K562 (cell line): Measurements from ENCODE around the gene ORAI1. TPM values are rescaled to one million over a fixed set of nuclear protein-coding genes. Genes with fewer than 3 reads are reported as not detected.
"Not testable (repeated sequence)": the region's sequence is repeated elsewhere in the genome, so short reads cannot be mapped to it uniquely, and the experiment has no call there.

Source experiments
- ATAC-seq: fragments of 200-7000 bp; cut with Tn5 transposase; 3 replicates; pipeline ENCODE4 v1.9.1; 2020; ENCODE audit warnings: moderate library complexity
- BruUV-seq: library from RNA; stranded (reverse); fragments of 400-500 nt; replicated peaks from 2 replicates; lab custom pipeline; 2021; lab: Mats Ljungman, UMichigan
- CTCF ChIA-PET: fragments of 300-600 bp; formaldehyde crosslinking; extraction: SDS; loops from one replicate; lab custom pipeline; 2021; ENCODE audit warnings: low intra/inter-chr PET ratio; lab: Yijun Ruan, JAX
- POLR2A ChIA-PET: fragments of 300-600, 350-650 bp; sonication (Branson Sonifier 250); formaldehyde crosslinking; extraction: SDS; loops from one replicate; lab custom pipeline; 2021; ENCODE audit warnings: antibody characterized with exemption, inconsistent platforms; lab: Yijun Ruan, JAX
- DNase-seq, 4 experiments: peaks; one replicate each; pipeline versions ENCODE4 v3.0.0 to v3.0.0-alpha.2; 2011 to 2018; ENCODE audit warnings: low spot score in 3 of 4, mixed read lengths in 3 of 4; ENCODE audit errors: extremely low read depth in 1 of 4
- FAIRE-seq: peaks from 2 replicates; lab custom pipeline; 2011; peaks lifted over from hg19 to GRCh38; lab: Jason Lieb, UNC
- H2AFZ ChIP-seq: 2 replicates; pipeline ENCODE4 v1.6.0; 2011; ENCODE audit warnings: low read depth, low read length, control low read depth, inconsistent platforms
- H3K27ac ChIP-seq: fragments of 200-600 bp; 3 replicates; pipeline ENCODE4 v1.8.0; 2011; ENCODE audit warnings: low read depth, mild to moderate bottlenecking, control low read depth, inconsistent platforms, low read length, moderate library complexity, mixed read lengths; ENCODE audit errors: extremely low read depth
- H3K27me3 ChIP-seq, 2 experiments: fragments of 300-600 bp in 1 of 2; 2 replicates in 1 of 2; 3 replicates in 1 of 2; pipeline versions ENCODE4 v1.6.0 to v1.8.0; 2011; ENCODE audit warnings: inconsistent platforms in 2 of 2, low read length in 2 of 2, mild to moderate bottlenecking in 1 of 2, mixed read lengths in 1 of 2, moderate library complexity in 1 of 2; ENCODE audit not compliant: control insufficient read depth in 2 of 2, insufficient read depth in 2 of 2
- H3K36me3 ChIP-seq: fragments of 300-600 bp; 3 replicates; pipeline ENCODE4 v1.8.0; 2011; ENCODE audit warnings: mild to moderate bottlenecking, low read length, inconsistent platforms; ENCODE audit not compliant: control insufficient read depth, insufficient read depth
- H3K4me1 ChIP-seq, 2 experiments: fragments of 200-600 bp in 1 of 2; replicated peaks in 1 of 2; 2 replicates in 1 of 2; 3 replicates in 1 of 2; pipeline versions ENCODE4 v1.5.1 to v1.8.0; 2011; ENCODE audit warnings: inconsistent platforms in 2 of 2, low read length in 2 of 2, mild to moderate bottlenecking in 1 of 2, mixed read lengths in 1 of 2, moderate library complexity in 1 of 2; ENCODE audit not compliant: control insufficient read depth in 2 of 2, insufficient read depth in 2 of 2
- H3K4me2 ChIP-seq: 2 replicates; pipeline ENCODE4 v1.6.1; 2011; ENCODE audit warnings: low read length, control low read depth, inconsistent platforms, mixed read lengths; ENCODE audit not compliant: insufficient read depth
- H3K4me3 ChIP-seq: fragments of 200-600 bp; sonication (generic), shearing (Covaris generic); 2 replicates; pipeline ENCODE4 v1.5.1; 2016; ENCODE audit warnings: control low read depth, inconsistent platforms
- H3K79me2 ChIP-seq: fragments of 200-600 bp; 3 replicates; pipeline ENCODE4 v1.8.0; 2011; ENCODE audit warnings: low read length, inconsistent platforms; ENCODE audit not compliant: control insufficient read depth, insufficient read depth
- H3K9ac ChIP-seq, 2 experiments: 2 replicates each; pipeline versions ENCODE4 v1.6.0 to v1.6.1; 2011; ENCODE audit warnings: low read depth in 2 of 2, low read length in 2 of 2, control low read depth in 1 of 2, inconsistent platforms in 1 of 2, mild to moderate bottlenecking in 1 of 2, mixed read lengths in 1 of 2; ENCODE audit not compliant: insufficient read depth in 1 of 2
- H3K9me1 ChIP-seq: one replicate; pipeline ENCODE4 v1.6.0; 2011; ENCODE audit warnings: inconsistent platforms, mild to moderate bottlenecking, low read length, moderate library complexity; ENCODE audit not compliant: control insufficient read depth, insufficient read depth
- H3K9me3 ChIP-seq: replicated peaks from 2 replicates; pipeline ENCODE4 v1.5.1; 2011; ENCODE audit warnings: low read depth, low read length, inconsistent platforms; ENCODE audit not compliant: control insufficient read depth, insufficient read depth
- H4K20me1 ChIP-seq: replicated peaks from 2 replicates; pipeline ENCODE4 v1.6.1; 2011; ENCODE audit warnings: low read length, inconsistent platforms, mixed read lengths; ENCODE audit not compliant: control insufficient read depth, insufficient read depth
- CBFA2T3 ChIP-seq: fragments of 450-650 bp; IDR thresholded peaks from 2 replicates; pipeline ENCODE4 v1.6.1; 2017
- CEBPB ChIP-seq: fragments of 450-650 bp; IDR thresholded peaks from 2 replicates; pipeline ENCODE4 v1.6.1; 2016; ENCODE audit warnings: missing genetic modification characterization, missing compliant biosample characterization
- HDAC1 ChIP-seq, 2 experiments: fragments of 450-650 bp; IDR thresholded peaks; 2 replicates each; pipeline ENCODE4 v1.6.1; 2016 to 2017; ENCODE audit warnings: inconsistent platforms in 1 of 2, mild to moderate bottlenecking in 1 of 2, moderate library complexity in 1 of 2
- HDAC2 ChIP-seq: fragments of 450-650 bp; IDR thresholded peaks from 2 replicates; pipeline ENCODE4 v1.6.1; 2016; ENCODE audit warnings: mild to moderate bottlenecking
- KDM1A ChIP-seq, 2 experiments: fragments of 450-650 bp; IDR thresholded peaks; 2 replicates each; pipeline ENCODE4 v1.6.1; 2016; ENCODE audit warnings: mild to moderate bottlenecking in 2 of 2
- RCOR1 ChIP-seq, 2 experiments: IDR thresholded peaks; 2 replicates each; pipeline ENCODE4 v1.6.1; 2012; ENCODE audit warnings: low read depth in 2 of 2, low read length in 2 of 2, borderline replicate concordance in 1 of 2, improper control_type of control experiment in 1 of 2
- WGBS: fragments of 100-300 bp; shearing (Covaris generic); methylation state at CpG from one replicate; pipeline ENCODE4 v1.1.6; 2016; ENCODE audit warnings: low coverage, mixed read lengths; ENCODE audit not compliant: insufficient coverage; ENCODE audit errors: missing lambda C conversion rate; 5-methylcytosine and 5-hydroxymethylcytosine counted together
- in situ Hi-C: fragments of 300-500 bp; cut with MboI; formaldehyde crosslinking; loops from 4 replicates; pipeline ENCODE4 v1.15.0; 2018; ENCODE audit warnings: inconsistent platforms, mixed read lengths
- intact Hi-C: fragments of 100-400 bp; cut with micrococcal nuclease; formaldehyde crosslinking; loops from 2 replicates; pipeline ENCODE4 v1.14.2; 2022
- polyA plus RNA-seq, 8 experiments: library from polyadenylated mRNA; depleted of rRNA in 4 of 8; stranded (reverse) in 5 of 8; unstranded in 3 of 8; fragments of >200 nt; fragmentation: Nextera tagmentation in 2 of 8; fragmentation: Illumina TruSeq in 1 of 8; extraction: Ambion mirVana in 2 of 8; extraction: Trizol in 1 of 8; gene quantifications; 2 replicates each; pipeline versions ENCODE4 v1.2.1 to v1.2.3, GENCODE V29; 2011 to 2014; ENCODE audit warnings: inconsistent platforms in 1 of 8, missing spikeins in 1 of 8
- total RNA-seq, 7 experiments: library from RNA; depleted of rRNA in 6 of 7; stranded (reverse); fragments of >200 nt in 6 of 7; fragmentation: Illumina TruSeq in 2 of 7; extraction: Trizol in 2 of 7; gene quantifications; 2 replicates each; pipeline versions ENCODE4 v1.2.1 to v1.2.3, GENCODE V29; 2011 to 2021; ENCODE audit warnings: low replicate concordance in 1 of 7

Gene ORAI1
- total and polyA plus RNA-seq, 9 of the 15 experiments (the other 6 are each of a cell fraction or from before 2014, with no cell fraction given) = 2.6 to 23.8 (median 9.3) TPM

GRCh38 chr12:121666829-121667228, 40.5 kb downstream of the ORAI1 start:
- ATAC-seq, H2AFZ ChIP-seq, H3K4me3 ChIP-seq, H3K4me2 ChIP-seq, FAIRE-seq, H3K27ac ChIP-seq, in situ Hi-C loops, H3K9ac ChIP-seq, H3K9me1 ChIP-seq, BruUV-seq, H3K9me3 ChIP-seq, intact Hi-C loops, H4K20me1 ChIP-seq, DNase-seq, H3K27me3 ChIP-seq: not testable (repeated sequence)
- 85% methylated on average over 5 of the region's 6 CpGs for WGBS
- ChIA-PET CTCF (interaction anchor here (0.8 kb wide), 1 partner anchor 167 kb away, joined by 4 read pairs; no protein-coding TSS in a partner anchor), POLR2A (interaction anchor here (1.1 kb wide), 1 partner anchor 31 kb away, joined by 5 read pairs; no protein-coding TSS in a partner anchor)
- Histone ChIP-seq H3K4me1 (peaks cover 5 to 29% of the 10 kb centered on the region in 2 experiments; a peak in 3 of 5 replicates), H3K36me3 (peaks cover 10% of the 10 kb centered on the region; the same call in 2 of the 3 replicates), H3K79me2 (peaks cover 13% of the 10 kb centered on the region)
- TF ChIP-seq HDAC2 = 0 out of 2 replicates have a peak, but pooled peaks have one; percentile 16
- TF ChIP-seq KDM1A (IDR thresholded peaks at IDR 0.05) = peak; percentile 86 to 90
- peak; percentile 56 for TF ChIP-seq CBFA2T3
- TF ChIP-seq RCOR1 (IDR thresholded peaks at IDR 0.05; ENCODE audit: borderline replicate concordance in 1 of 2, low read depth in 2 of 2, low read length in 2 of 2) = peak in 1 of 2 experiments; percentile 56; a peak in 1 of 4 replicates
- peak; percentile 47 for TF ChIP-seq CEBPB
- TF ChIP-seq HDAC1 (IDR thresholded peaks at IDR 0.05) = peak in 1 of 2 experiments; percentile 65; a peak in 2 of 4 replicates
